Measurements from ENCODE around the gene FBH1.

DNA sequence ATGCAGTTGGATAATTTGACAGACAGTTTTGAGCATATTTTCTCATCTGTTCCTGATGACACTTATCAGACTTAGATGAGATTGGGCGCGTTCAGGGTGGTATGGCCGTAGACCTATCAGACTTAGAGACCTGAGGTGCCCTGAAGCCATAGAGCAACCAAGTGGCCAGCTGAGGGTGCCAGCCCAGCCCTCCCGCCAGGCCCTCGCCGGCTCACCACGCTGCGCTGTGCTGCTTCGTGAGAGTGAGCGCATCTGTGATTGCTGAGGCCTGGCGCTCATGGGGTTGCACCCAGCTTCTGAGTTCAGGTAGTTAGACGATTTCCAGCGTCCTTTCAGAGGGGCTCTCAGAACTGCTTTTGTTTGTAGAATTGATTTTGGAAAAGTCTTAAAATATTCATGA, 10.2 kb downstream of the FBH1 start:
- TF ChIP-seq, protein P1, sequence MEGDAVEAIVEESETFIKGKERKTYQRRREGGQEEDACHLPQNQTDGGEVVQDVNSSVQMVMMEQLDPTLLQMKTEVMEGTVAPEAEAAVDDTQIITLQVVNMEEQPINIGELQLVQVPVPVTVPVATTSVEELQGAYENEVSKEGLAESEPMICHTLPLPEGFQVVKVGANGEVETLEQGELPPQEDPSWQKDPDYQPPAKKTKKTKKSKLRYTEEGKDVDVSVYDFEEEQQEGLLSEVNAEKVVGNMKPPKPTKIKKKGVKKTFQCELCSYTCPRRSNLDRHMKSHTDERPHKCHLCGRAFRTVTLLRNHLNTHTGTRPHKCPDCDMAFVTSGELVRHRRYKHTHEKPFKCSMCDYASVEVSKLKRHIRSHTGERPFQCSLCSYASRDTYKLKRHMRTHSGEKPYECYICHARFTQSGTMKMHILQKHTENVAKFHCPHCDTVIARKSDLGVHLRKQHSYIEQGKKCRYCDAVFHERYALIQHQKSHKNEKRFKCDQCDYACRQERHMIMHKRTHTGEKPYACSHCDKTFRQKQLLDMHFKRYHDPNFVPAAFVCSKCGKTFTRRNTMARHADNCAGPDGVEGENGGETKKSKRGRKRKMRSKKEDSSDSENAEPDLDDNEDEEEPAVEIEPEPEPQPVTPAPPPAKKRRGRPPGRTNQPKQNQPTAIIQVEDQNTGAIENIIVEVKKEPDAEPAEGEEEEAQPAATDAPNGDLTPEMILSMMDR (conservative IDR thresholded peaks at IDR 0.05; ENCODE audit: low read depth, low read length): no peak
- no peak for TF ChIP-seq EZH2phosphoT487 (IDR thresholded peaks at IDR 0.05; ENCODE audit: borderline replicate concordance, low read length)
